Activated CD4-positive, alpha-beta T cell treated with anti-CD3 and anti-CD28 coated beads for 48 hours (primary cell): Measurements from ENCODE around the gene CAMK2N1.

ENCODE experiments used
- DNase-seq: peaks from one replicate; pipeline ENCODE4 v3.0.0-alpha.2; 2020

The CAMK2N1 gene

DNA sequence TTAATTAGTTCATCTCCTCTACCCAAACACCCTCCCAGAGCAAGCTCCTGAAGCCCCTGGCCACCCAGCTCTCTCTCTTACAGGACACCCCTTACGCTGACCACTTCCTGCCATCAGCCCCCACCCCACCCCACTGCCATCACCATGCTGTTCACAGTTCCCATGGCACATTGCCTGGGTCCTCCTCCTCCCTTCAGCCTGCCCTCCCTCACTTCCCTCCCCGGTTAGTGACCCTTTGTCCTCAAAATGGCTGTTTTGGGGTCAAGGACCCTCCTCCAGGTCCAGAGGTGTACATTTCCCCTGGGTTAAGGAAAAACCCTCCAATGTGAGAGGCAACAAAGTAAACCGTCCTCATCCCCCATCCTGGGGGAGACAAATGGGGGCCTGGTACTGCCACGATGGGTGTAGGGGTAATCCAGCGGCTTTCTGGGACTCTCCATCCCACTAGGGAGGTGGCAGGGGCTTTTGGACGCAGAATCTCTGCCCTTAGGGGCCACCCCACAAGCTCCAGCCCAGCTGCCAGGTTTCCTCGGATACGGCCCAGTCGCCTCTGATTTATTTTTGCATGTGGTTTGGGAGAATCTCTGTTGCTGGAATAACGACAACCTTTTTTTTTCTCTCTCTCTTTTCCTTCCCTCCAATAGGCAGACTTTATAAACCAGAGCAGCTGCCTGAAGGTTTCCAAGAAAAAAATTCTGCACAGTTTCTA is 8.5 kb downstream of the CAMK2N1 start:
- no peak for DNase-seq

DNA sequence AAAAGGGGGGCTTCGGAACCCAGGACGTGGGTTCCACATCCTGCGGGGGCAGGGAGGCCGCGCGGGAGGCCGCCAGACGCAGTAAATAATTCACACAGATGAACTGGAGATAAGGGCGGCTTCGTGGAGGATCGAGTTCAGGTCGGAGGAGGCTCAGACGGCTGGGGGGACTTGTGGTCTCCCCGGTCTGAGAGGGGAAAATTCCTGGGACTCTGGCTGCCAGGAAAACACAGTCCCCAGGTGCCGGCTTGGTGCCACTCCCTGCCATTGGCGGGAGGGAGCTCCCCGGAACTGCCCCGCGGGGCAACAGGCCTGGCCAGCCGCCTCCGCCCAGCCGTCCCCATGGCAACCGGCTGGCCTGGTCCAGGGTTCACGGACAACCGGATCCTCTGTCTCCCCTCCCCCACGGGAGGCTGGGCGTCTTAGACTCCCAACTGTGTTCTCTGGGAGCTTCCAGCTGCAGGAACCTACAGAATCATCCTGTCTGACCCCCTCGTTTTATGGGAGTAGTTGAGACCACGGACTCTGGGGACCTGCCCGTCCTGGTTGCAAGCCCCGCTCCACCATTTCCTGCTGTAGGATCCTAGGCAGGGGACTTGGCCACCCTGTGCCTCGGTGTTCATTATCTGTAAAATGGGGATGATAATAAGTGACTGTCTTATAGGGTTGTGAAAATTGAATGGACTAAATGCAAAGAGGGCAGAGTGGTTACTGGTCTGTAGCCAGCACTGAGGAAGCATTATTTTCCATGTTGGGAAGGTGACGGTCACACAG is 9.6 kb downstream of the CAMK2N1 start:
- no peak for DNase-seq

DNA sequence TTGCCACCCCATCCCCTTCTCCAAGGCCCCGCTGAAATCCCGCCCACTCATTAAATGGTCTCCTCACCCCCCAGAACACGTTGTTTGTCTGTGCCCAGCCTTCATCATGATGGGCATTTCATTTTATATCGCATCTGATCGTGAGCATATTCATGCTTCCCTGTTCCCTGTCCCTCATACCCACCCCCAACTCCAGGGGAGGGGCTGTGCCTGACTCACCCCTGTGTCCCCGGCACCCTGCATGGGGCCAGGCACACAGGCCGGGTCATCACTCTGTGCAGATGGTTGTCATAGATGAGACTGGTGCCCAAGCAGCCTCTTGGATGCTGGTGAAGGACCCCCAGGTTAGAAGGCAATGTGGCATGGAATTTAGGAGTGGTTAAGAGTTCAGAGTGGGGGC is 11.0 kb downstream of the CAMK2N1 start:
- DNase-seq, result no peak

DNA sequence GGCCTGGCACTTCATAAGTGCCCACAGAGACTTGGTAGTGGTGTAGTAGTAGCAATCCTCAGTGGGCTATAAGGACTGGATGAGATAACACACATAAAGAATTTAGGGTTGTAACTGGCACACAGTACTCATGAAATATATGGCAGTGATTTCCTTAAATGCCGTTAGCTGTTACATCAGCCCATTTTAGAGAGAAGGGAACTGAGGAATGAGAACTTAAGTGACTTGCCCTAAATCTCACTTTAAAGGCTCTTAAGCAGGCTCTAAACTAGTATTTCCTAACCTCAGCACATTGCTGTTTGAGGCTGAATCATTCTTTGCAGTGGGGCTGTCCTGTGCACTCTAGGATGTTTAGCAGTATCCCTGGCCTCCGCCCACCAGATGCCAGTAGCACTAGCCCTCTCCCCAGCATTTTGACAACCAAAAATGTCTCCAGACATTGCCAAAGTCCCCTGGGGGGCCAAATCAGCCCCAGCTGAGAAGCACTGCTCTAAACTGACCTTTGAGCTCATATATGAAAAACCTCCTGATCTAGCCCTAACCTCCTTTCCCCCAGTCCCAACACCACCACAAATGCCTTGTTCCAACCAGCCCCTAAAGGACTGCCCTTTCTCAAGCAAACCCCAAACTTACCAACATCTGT is 11.6 kb downstream of the CAMK2N1 start:
- no peak for DNase-seq

DNA sequence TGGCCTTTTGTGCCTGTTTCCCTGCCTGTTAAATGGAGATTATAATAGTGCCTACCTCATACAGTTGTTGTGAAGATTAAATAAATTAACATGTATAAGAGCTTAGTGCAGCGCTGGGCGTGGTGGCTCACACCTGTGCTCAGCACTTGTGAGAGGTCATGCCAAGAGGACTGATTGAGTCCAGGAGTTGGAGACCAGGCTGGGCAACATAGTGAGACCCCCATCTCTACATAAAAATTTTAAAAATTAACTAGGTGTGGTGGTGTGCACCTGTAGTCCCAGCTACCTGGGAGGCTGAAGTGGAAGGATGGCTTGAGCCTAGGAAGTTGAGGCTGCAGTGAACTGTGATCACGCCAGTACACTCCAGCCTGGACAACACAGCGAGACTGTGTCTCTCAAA is 12.1 kb downstream of the CAMK2N1 start:
- no peak for DNase-seq

DNA sequence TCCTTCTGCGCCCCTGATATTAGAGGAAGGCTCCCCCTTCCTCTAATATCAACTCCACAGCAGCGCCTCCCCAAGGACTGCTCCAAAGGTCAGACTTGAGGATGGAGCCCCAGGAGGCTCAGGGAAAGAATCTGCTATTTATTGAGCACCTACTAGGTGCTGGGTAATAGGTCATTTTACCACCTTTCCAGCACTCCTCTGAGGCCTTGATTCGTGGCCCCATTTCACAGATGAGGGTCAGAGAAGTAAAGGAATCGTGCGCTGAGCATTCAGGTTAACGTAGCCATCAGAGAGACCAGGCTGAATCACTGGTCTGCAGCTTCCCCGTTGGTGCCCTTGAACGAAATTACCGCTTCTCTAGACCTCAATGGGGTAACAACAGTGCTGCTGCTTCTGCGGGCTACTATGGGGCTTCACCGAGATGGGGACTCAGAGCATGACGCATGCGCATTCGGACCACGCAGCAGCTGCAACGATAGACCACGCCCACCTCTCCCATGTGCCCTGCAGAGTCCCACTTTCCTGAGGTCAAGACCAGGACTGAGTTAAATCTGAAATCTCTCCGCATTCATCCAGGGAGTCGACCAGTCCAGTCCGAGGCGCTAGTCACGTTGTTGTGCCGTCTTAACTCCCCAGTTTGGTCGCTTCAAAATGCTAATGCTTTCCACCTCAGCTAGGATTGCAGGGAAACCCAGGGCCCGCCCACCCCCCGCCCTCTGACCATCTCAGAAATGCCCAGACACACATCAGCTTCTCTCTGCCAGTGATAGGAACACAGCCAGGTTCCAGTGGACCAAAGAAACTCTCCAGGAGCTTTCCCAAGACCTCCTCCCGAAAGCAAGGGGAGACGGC is 12.9 kb downstream of the CAMK2N1 start:
- DNase-seq, result peak; percentile 42

DNA sequence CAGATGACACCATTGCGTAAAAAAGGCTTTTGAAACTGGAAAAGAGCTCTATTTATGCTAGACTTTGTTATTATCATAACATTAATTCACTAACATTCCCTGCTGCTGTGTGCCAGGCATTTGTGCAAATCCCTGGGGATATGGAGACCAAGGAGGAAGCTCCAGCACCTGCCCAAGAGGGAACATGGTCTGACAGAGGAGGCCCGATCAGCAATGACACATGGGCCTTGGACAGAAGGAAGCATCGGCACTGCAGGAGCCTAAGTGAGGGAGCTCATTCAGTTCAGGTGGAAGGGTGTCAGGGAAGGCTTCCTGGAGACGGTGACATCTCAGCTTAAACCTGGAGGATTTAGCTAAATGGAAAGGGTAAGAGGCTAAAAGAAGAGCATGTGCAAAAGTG is 13.9 kb downstream of the CAMK2N1 start:
- DNase-seq, result no peak

DNA sequence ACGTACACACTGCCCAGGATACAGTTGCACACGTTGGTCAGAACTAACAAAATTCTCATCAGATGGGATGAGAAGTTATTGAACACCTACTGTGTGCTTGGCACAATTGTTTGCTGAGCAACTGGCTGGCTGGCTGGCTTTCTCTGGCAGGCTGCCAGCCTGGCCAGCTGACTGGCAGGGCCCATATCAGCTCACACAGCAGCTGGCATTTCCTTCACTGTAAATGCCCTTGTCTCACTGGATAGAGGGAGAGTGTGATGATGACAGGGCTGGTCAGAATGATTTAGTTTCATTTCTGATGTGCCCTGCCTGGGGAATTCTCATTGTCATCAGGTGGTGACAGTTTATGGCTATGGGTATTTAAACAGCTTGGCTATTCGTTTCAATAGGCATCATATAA is 15.8 kb downstream of the CAMK2N1 start:
- no peak for DNase-seq

DNA sequence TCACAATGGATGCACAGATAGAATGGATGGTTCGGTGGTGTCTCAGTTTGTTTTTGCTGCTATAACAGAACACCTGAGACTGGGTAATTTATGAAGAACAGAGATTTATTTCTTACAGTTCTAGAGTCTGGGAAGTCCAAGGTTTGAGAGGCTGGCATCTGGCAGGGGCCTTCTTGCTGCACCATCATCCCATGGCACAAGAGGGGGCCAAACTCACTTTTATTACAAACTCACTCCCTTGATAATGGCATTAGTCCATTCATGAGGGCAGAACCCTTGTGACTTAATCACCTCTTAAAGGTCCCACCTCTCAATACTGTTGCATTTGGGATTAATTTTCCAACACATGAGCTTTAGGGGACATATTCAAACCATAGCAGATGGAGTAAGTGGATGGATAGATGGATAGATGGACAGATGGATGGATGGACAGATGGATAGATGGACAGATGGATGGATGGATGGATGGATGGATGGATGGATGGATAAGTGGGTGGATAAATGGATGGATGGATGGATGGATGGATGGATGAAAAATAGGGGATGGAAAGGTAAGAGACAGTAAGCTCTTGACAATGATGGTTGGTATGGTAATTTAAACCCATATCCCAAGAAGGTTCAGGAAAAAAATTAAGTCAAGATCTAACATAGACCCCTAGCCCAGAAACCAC is 16.5 kb downstream of the CAMK2N1 start:
- DNase-seq, result no peak

DNA sequence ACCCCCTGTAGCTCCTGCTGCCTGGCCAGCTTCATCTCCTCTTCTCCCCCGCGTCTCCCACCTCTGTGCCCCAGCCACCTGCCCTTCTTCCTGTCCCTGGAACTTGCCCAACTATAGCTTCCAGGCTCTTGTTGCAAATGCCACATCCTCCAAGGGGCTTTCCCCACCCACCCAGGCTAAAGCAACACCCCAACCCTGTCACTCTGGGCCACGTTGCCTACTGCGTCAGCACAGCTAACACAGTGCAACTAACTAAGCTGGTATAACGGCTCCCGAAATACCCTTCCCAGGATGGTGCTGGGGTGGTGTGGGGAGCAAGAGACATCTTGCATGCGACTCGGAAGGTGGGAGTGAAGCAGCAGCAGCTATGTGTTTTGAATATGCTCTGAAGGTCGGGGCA is 19.7 kb downstream of the CAMK2N1 start:
- DNase-seq, result peak; percentile 66

DNA sequence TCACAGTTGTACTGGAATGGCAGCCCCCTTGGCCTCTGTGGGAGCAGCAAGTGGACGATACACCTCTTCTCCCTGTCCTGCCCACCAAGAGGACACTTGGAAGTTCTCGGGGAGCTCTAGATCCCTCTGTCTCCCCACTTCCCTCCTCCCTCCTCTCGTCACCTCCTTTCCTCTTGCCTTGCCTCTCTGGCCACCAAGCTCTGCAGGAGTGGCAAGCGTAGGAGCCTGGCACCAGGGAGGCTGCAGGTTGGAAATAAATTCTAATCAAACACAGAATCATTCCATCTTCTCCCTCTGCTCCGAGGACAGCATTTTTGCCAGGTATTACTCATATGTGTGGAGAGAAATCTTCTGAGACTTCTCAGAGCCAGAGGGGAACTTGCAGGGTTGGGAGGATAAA is 20.8 kb downstream of the CAMK2N1 start:
- DNase-seq, result no peak

DNA sequence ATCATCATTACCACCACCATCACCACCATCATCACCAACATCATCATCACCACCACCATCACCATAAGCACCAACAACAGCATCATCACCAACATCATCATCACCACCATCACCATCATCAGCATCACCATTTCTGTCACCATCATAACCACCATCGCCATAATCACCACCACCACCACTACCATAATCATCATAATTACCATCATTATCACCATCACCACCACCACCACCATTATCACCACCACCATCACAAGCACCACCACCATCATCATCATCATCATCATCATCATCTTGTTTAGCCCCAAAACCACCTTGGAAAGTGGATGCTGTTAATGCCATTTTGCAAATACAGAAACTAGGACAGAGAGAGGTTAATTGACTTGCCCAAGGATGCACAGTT is 22.5 kb downstream of the CAMK2N1 start:
- no peak for DNase-seq

DNA sequence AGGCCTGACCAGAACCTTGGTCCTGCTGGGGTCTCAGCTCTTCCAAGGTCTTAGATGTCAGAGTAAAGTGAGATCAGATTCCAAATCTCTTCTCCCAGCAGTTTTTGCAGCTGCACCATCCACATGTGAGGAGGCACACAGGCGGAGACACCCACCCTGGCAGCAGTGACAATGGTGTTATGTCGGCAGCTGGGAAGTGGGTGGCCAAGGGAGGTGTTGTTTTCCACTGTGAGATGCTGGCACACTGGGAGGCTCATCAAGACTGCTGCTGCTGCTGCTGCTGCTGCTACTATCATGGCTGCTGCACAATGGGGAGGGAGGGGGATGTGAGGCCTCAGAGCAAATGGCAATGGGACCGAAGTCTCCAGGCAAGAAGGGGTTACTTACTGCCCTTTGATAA is 23.6 kb downstream of the CAMK2N1 start:
- no peak for DNase-seq

DNA sequence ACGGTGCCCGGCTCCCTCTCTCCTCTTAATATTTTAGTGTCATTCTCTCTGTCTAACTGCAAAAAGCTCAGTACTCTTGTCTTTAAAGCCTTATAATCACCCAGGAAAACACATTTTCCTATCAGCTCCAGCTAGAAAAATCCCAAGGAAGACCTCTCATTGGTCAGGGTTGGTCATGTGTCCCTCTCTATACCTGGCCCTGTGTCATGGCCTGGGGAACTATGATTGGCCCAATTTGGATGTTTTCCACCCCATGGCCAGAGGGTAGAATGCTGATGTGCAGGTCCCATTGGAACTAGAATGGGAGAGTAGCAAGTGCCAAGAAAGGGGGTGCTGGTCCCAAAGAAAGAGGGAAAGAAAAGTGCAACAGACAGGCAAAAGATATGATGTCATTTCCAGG is 27.3 kb downstream of the CAMK2N1 start:
- DNase-seq, result no peak

DNA sequence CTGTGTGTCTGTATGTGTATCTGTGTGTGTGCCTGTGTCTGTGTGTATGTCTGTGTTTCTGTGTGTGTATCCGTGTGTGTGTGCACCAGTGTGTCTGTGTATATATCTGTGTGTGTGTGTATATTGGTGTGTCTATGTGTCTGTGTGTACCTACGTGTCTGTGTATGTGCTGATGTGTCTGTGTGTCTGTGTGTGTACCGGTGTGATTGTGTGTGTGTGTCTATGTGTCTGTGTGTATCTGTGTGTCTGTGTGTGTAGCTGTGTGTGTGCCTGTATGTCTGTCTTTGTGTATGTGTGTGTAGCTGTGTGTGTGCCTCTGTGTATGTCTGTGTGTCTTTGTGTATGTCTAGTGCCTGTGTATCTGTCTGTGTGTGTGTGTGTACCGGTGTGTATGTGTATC is 32.0 kb downstream of the CAMK2N1 start:
- no peak for DNase-seq

DNA sequence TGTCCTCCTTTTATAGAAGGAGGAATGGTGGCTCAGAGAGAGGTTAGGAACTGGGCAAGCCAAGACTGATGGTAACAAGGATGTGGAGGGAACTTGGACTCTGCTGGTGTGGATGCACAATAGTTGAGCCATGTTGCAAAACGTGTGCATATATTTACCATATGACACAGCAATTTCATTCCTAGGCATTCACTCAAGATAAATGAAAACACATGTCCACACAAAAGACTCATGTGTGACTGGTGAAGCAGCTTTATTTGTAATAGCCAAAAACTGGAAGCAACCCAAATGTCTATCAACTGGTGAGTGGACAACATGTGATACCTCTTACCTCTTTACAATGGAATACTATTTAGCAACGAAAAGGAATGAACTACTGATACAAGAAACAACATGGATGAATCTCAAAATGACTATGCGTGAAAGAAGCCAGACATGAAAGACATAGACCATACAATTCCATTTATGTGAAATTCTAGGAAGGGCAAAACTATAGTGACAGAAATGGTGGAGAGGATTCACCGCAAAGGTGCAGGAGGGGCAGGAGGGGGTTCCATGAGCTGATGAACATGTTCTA is 36.2 kb downstream of the CAMK2N1 start:
- no peak for DNase-seq

DNA sequence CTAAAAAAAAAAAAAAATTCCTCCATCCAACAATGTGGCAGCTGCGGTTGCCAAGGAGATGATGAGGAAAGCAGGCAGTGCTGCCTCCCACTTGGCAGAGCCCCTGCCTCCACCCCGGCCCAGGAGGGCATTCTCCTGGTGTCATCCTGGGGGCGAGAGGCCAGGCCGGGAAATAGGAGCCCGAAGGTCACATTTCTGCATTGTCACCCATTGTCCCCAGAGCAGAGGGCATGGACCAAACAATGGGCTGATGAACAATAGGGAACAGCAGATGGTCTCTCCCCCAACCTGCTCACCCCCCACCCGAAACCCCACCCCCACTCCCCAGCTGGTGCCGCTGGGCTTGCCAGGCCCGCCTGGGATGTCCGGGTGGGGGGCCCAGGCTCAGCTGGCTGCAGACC is 37.3 kb downstream of the CAMK2N1 start:
- DNase-seq, result no peak

DNA sequence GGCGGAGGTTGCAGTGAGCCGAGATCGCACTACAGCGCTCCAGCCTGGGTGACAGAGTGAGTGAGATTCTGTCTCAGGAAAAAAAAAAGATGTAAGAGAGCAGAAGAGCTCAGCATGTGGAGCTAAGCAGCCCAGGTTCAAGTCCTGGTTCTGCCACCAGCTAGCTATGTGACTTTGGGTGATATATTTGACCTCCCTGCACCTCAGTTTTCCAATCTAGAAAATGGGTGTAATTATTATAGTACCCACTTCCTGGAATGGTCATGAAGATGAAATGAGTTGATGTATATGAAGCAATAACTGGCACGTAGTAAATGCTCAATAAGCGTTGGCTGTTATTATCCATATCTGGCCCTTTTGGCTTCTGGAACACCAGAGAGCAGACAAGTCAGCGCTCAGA is 38.2 kb downstream of the CAMK2N1 start:
- no peak for DNase-seq

DNA sequence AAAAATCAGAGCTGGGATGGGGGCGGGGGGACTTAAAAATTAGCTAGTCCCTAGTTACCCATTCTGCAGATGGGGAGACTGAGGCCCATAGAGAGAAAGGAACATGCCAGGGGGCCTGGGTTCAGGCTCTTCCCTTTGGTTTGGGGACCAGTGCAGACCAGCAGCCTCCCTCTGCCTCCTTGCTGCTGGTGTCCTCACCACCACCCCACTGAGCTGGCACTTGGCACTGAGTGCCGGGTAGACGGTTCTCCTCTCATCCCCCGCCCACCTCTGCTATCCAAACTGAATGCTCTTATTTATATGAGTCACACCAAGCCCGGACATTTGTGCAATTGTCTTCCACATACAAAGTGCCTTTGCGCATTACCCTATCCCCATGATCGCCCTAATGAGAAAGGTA is 39.2 kb downstream of the CAMK2N1 start:
- DNase-seq, result no peak

DNA sequence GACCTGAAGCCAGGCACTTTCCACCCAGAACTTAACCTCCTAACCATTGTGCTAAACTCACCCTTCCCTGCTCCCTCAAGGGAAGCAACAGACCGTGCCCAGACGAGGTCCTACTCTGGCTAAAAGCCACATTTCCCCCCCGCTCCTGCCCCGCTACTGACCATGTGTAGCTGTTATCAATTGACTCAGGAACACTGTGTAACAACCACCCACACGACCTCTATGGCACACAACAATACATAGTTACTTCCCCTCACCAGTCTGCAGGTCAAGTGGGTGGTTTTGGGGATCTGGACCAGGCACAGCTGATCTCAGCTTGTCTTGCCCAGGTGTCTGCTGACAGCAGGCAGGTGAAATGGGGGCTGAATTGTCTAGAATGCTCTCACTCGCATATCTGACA is 40.1 kb downstream of the CAMK2N1 start:
- DNase-seq, result no peak

DNA sequence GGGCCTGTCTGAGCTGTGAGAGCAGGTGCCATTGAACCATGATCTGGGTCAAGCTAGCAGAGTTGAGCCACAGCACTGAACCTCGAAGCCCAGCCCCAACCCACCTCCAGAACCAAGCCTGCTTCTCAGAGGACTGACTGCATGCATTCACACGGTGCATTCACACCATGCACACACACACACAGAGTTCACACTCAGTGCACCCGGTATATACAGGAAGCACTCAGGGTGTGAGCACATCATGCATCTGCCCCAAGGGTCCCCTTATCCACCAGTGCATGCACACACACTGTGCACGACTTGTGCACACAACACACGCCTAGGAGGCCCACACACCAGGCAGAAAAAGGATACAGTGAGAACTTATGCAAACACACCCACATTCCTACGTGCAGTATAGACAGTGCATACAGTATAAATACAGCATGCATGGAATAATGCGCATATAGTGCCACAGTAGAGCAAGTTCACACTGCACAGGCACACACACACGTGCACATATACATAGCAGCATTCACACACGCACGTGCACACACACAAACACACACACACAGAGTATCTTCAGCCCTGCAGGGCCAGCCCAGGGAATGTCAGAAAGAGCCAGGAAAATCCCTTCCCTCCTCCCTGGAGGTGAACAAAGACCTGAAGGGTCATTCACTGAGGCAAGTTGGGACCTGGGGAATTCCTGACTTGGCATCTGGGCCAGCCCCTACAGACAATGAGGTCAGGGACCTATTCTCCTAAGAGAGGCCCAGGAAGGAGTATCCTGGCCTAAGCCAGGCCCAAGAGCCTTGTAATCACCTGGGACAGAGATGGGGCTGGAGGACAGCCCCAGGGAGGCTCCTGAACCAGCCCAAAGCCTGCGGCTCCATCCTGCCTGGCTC is 42.1 kb downstream of the CAMK2N1 start:
- no peak for DNase-seq
